ENCODE results near the gene TFB1M.
A peak's percentile ranks its signal among the peaks of the same experiment; 100 is the strongest.
"Not testable (repeated sequence)": the region's sequence is repeated elsewhere in the genome, so short reads cannot be mapped to it uniquely, and the experiment has no call there.

The TFB1M gene

GRCh38 chr6:155313602-155314091 is 637 bp downstream of the TFB1M start:
- DNase-seq (ENCODE audit: low read depth, low spot score), result no peak
- Histone ChIP-seq H3K36me3 (ENCODE audit: insufficient read depth, low read length) (peaks cover 32% of the 10 kb centered on the region), H3K9me3 (ENCODE audit: low read depth, low read length) (no peaks in the 10 kb centered on the region; the same call in 1 of the 2 replicates), H3K27ac (no peak overlapping the region), H3K9ac (ENCODE audit: insufficient read length) (peak overlapping the region; percentile 82), H3K4me3 (peak overlapping the region; percentile 86)
- TF ChIP-seq FOXP2 (optimal IDR thresholded peaks at IDR 0.05; ENCODE audit: control extremely low read depth, extremely low read length, insufficient read depth) (no peak), EZH2 (IDR thresholded peaks at IDR 0.05) (no peak), POLR2AphosphoS5 (IDR thresholded peaks at IDR 0.05; ENCODE audit: borderline replicate concordance, low read depth, low read length) (no peak)

GRCh38 chr6:155312950-155313349 is 1.3 kb downstream of the TFB1M start:
- peaks cover 39% of the 10 kb centered on the region for H3K36me3 ChIP-seq (ENCODE audit: insufficient read depth, low read length)
- peak overlapping the region; percentile 86 for H3K4me3 ChIP-seq
- not testable (repeated sequence) for H3K9ac ChIP-seq (ENCODE audit: insufficient read length); H3K9me3 ChIP-seq (ENCODE audit: low read depth, low read length); H3K27ac ChIP-seq; DNase-seq (ENCODE audit: low read depth, low spot score)

GRCh38 chr6:155311583-155311982 is 2.7 kb downstream of the TFB1M start:
- Histone ChIP-seq H3K4me3 (no peak overlapping the region), H3K9ac (ENCODE audit: insufficient read length) (no peak overlapping the region), H3K36me3 (ENCODE audit: insufficient read depth, low read length) (peaks cover 50% of the 10 kb centered on the region), H3K9me3 (ENCODE audit: low read depth, low read length) (no peaks in the 10 kb centered on the region), H3K27ac (no peak overlapping the region)
- no peak for TF ChIP-seq POLR2AphosphoS5 (IDR thresholded peaks at IDR 0.05; ENCODE audit: borderline replicate concordance, low read depth, low read length)
- TF ChIP-seq EZH2 (IDR thresholded peaks at IDR 0.05), result no peak
- TF ChIP-seq FOXP2 (optimal IDR thresholded peaks at IDR 0.05; ENCODE audit: control extremely low read depth, extremely low read length, insufficient read depth), result no peak
- DNase-seq (ENCODE audit: low read depth, low spot score), result no peak

- no peak for DNase-seq (ENCODE audit: low read depth, low spot score)
- Histone ChIP-seq H3K27ac (no peak overlapping the region), H3K9me3 (ENCODE audit: low read depth, low read length) (no peaks in the 10 kb centered on the region), H3K36me3 (ENCODE audit: insufficient read depth, low read length) (peaks cover 55% of the 10 kb centered on the region), H3K9ac (ENCODE audit: insufficient read length) (no peak overlapping the region), H3K4me3 (no peak overlapping the region)
- TF ChIP-seq POLR2AphosphoS5 (IDR thresholded peaks at IDR 0.05; ENCODE audit: borderline replicate concordance, low read depth, low read length) (no peak), EZH2 (IDR thresholded peaks at IDR 0.05) (no peak), FOXP2 (optimal IDR thresholded peaks at IDR 0.05; ENCODE audit: control extremely low read depth, extremely low read length, insufficient read depth) (no peak)
Observed at GRCh38 chr6:155311086-155311485, 3.2 kb downstream of the TFB1M start.

GRCh38 chr6:155310596-155310995 is 3.7 kb downstream of the TFB1M start:
- no peak overlapping the region for H3K9ac ChIP-seq (ENCODE audit: insufficient read length)
- no peaks in the 10 kb centered on the region for H3K9me3 ChIP-seq (ENCODE audit: low read depth, low read length)
- H3K36me3 ChIP-seq (ENCODE audit: insufficient read depth, low read length), result peaks cover 60% of the 10 kb centered on the region

GRCh38 chr6:155309150-155309549 is 5.1 kb downstream of the TFB1M start:
- Histone ChIP-seq H3K4me3 (no peak overlapping the region), H3K27ac (no peak overlapping the region), H3K9ac (ENCODE audit: insufficient read length) (no peak overlapping the region), H3K36me3 (ENCODE audit: insufficient read depth, low read length) (peaks cover 67% of the 10 kb centered on the region), H3K9me3 (ENCODE audit: low read depth, low read length) (no peaks in the 10 kb centered on the region)
- DNase-seq (ENCODE audit: low read depth, low spot score), result no peak
- TF ChIP-seq EZH2 (IDR thresholded peaks at IDR 0.05), result no peak
- no peak for TF ChIP-seq FOXP2 (optimal IDR thresholded peaks at IDR 0.05; ENCODE audit: control extremely low read depth, extremely low read length, insufficient read depth)

More at GRCh38 chr6:155310596-155310995, 3.7 kb downstream of the TFB1M start:
- DNase-seq (ENCODE audit: low read depth, low spot score), result no peak
- H3K4me3 ChIP-seq, result no peak overlapping the region
- H3K27ac ChIP-seq, result no peak overlapping the region
- TF ChIP-seq POLR2AphosphoS5 (IDR thresholded peaks at IDR 0.05; ENCODE audit: borderline replicate concordance, low read depth, low read length) (no peak), FOXP2 (optimal IDR thresholded peaks at IDR 0.05; ENCODE audit: control extremely low read depth, extremely low read length, insufficient read depth) (no peak), EZH2 (IDR thresholded peaks at IDR 0.05) (no peak)

GRCh38 chr6:155306958-155307357 is 7.3 kb downstream of the TFB1M start:
- Histone ChIP-seq H3K4me3 (no peak overlapping the region), H3K9me3 (ENCODE audit: low read depth, low read length) (no peaks in the 10 kb centered on the region), H3K9ac (ENCODE audit: insufficient read length) (no peak overlapping the region), H3K27ac (no peak overlapping the region), H3K36me3 (ENCODE audit: insufficient read depth, low read length) (peaks cover 75% of the 10 kb centered on the region)
- no peak for DNase-seq (ENCODE audit: low read depth, low spot score)
- TF ChIP-seq EZH2 (IDR thresholded peaks at IDR 0.05) (no peak), FOXP2 (optimal IDR thresholded peaks at IDR 0.05; ENCODE audit: control extremely low read depth, extremely low read length, insufficient read depth) (no peak), POLR2AphosphoS5 (IDR thresholded peaks at IDR 0.05; ENCODE audit: borderline replicate concordance, low read depth, low read length) (no peak)

- no peak overlapping the region for H3K27ac ChIP-seq
- TF ChIP-seq FOXP2 (optimal IDR thresholded peaks at IDR 0.05; ENCODE audit: control extremely low read depth, extremely low read length, insufficient read depth), result no peak
- TF ChIP-seq POLR2AphosphoS5 (IDR thresholded peaks at IDR 0.05; ENCODE audit: borderline replicate concordance, low read depth, low read length), result no peak
- TF ChIP-seq EZH2 (IDR thresholded peaks at IDR 0.05), result no peak
- no peak overlapping the region for H3K4me3 ChIP-seq
- no peaks in the 10 kb centered on the region for H3K9me3 ChIP-seq (ENCODE audit: low read depth, low read length)
- no peak overlapping the region for H3K9ac ChIP-seq (ENCODE audit: insufficient read length)
- H3K36me3 ChIP-seq (ENCODE audit: insufficient read depth, low read length), result peaks cover 70% of the 10 kb centered on the region
- DNase-seq (ENCODE audit: low read depth, low spot score), result no peak
Observed at GRCh38 chr6:155303361-155303870, 10.9 kb downstream of the TFB1M start.

GRCh38 chr6:155301867-155302266 is 12.4 kb downstream of the TFB1M start:
- DNase-seq (ENCODE audit: low read depth, low spot score), result peak; percentile 61

More at GRCh38 chr6:155301867-155302266, 12.4 kb downstream of the TFB1M start:
- peak overlapping the region; percentile 57 for H3K4me3 ChIP-seq
- no peaks in the 10 kb centered on the region for H3K9me3 ChIP-seq (ENCODE audit: low read depth, low read length)
- TF ChIP-seq FOXP2 (optimal IDR thresholded peaks at IDR 0.05; ENCODE audit: control extremely low read depth, extremely low read length, insufficient read depth) (no peak), POLR2AphosphoS5 (IDR thresholded peaks at IDR 0.05; ENCODE audit: borderline replicate concordance, low read depth, low read length) (peak; percentile 12; the same call in 1 of the 2 replicates)
- H3K27ac ChIP-seq, result peak overlapping the region; percentile 71
- no peak overlapping the region for H3K9ac ChIP-seq (ENCODE audit: insufficient read length)
- peaks cover 70% of the 10 kb centered on the region for H3K36me3 ChIP-seq (ENCODE audit: insufficient read depth, low read length)

All from SK-N-MC (cell line).